Vagina (tissue), 2 donors: ENCODE results near the gene DNMT3A.

Source experiments
- CTCF ChIP-seq, 3 experiments: fragments of 450-650 bp in 2 of 3; fragments of 200-600 bp in 1 of 3; sonication (generic) in 1 of 3; IDR thresholded peaks; one replicate each; pipeline ENCODE4 v1.5.1; 2017 to 2019; ENCODE audit warnings: antibody characterized with exemption in 3 of 3, mild to moderate bottlenecking in 2 of 3, moderate library complexity in 2 of 3
- POLR2A ChIP-seq, 2 donors: fragments of 450-650 bp; IDR thresholded peaks; one replicate each; pipeline ENCODE4 v1.6.1; 2017; ENCODE audit warnings: antibody characterized with exemption in 2 of 2, mild to moderate bottlenecking in 2 of 2, moderate library complexity in 2 of 2
- POLR2AphosphoS5 ChIP-seq, 2 donors: sonication (generic); formaldehyde crosslinking; IDR thresholded peaks; one replicate each; pipeline ENCODE4 v1.9.0; 2017; ENCODE audit warnings: antibody characterized with exemption in 2 of 2, mild to moderate bottlenecking in 2 of 2, low read depth in 1 of 2; ENCODE audit not compliant: insufficient read depth in 1 of 2

- TF ChIP-seq CTCF (IDR thresholded peaks at IDR 0.05) (no peak), POLR2A (IDR thresholded peaks at IDR 0.05) (no peak), POLR2AphosphoS5 (IDR thresholded peaks at IDR 0.05; ENCODE audit: insufficient read depth in 1 of 2, low read depth in 1 of 2) (no peak)
Measured at GRCh38 chr2:25322312-25322711, 19.4 kb downstream of the DNMT3A start.
